Smooth muscle cell (in vitro differentiated cells): ENCODE measurements around the gene NCBP2L. TPM values are rescaled to one million over a fixed set of nuclear protein-coding genes. Genes with fewer than 3 reads are reported as not detected.

Experiments used
- DNase-seq: peaks from one replicate; lab custom pipeline; 2025; ENCODE audit not compliant: unreplicated experiment; lab: John Stamatoyannopoulos, UW
- H2AFZ ChIP-seq: fragments of 200-600 bp; sonication (generic); 2 replicates; pipeline ENCODE4 v1.6.0; 2016; ENCODE audit warnings: antibody characterized with exemption, low read depth, mild to moderate bottlenecking
- H3F3A ChIP-seq: fragments of 200-600 bp; sonication (generic); 2 replicates; pipeline ENCODE4 v1.6.0; 2017; ENCODE audit warnings: antibody characterized with exemption, low read depth
- H3K27ac ChIP-seq: fragments of 200-600 bp; sonication (generic); 2 replicates; pipeline ENCODE4 v1.5.1; 2016; ENCODE audit warnings: low read depth, mild to moderate bottlenecking
- H3K27me3 ChIP-seq: fragments of 200-600 bp; sonication (generic); 2 replicates; pipeline ENCODE4 v1.6.1; 2016; ENCODE audit warnings: low read depth, mild to moderate bottlenecking
- H3K36me3 ChIP-seq: fragments of 200-600 bp; sonication (generic); 2 replicates; pipeline ENCODE4 v1.5.1; 2016; ENCODE audit warnings: low read depth
- H3K4me1 ChIP-seq: fragments of 200-600 bp; sonication (generic); 2 replicates; pipeline ENCODE4 v1.5.1; 2016; ENCODE audit warnings: low read depth
- H3K4me2 ChIP-seq: fragments of 200-600 bp; sonication (generic); 2 replicates; pipeline ENCODE4 v1.6.0; 2016; ENCODE audit warnings: mild to moderate bottlenecking
- H3K4me3 ChIP-seq: fragments of 200-600 bp; sonication (generic); 2 replicates; pipeline ENCODE4 v1.5.1; 2016; ENCODE audit warnings: mild to moderate bottlenecking
- H3K79me2 ChIP-seq: fragments of 200-600 bp; sonication (generic); 2 replicates; pipeline ENCODE4 v1.6.0; 2016; ENCODE audit warnings: low read depth, mild to moderate bottlenecking
- H3K9ac ChIP-seq: fragments of 200-600 bp; sonication (generic); 2 replicates; pipeline ENCODE4 v1.6.0; 2016; ENCODE audit warnings: low read depth
- H3K9me3 ChIP-seq: fragments of 200-600 bp; sonication (generic); replicated peaks from 2 replicates; pipeline ENCODE4 v1.5.1; 2016; ENCODE audit warnings: low read depth
- H4K20me1 ChIP-seq: fragments of 200-600 bp; sonication (generic); 2 replicates; pipeline ENCODE4 v1.6.0; 2016; ENCODE audit warnings: low read depth
- CTCF ChIP-seq: fragments of 200-600 bp; sonication (generic); IDR thresholded peaks from 2 replicates; pipeline ENCODE4 v1.5.1; 2017; ENCODE audit warnings: borderline replicate concordance, mild to moderate bottlenecking, antibody characterized with exemption; ENCODE audit not compliant: insufficient read depth, poor library complexity, severe bottlenecking
- WGBS: methylation state at CpG from one replicate; pipeline ENCODE4 v1.1.7; 2016; ENCODE audit warnings: low lambda C conversion rate; 5-methylcytosine and 5-hydroxymethylcytosine counted together
- polyA plus RNA-seq: library from polyadenylated mRNA; unstranded; fragments of >200 nt; fragmentation: Nextera tagmentation; extraction: Ambion mirVana; gene quantifications from 2 replicates; pipeline ENCODE4 v1.2.1, GENCODE V29; 2016
- total RNA-seq: library from RNA; depleted of rRNA; stranded (reverse); fragments of >200 nt; gene quantifications from 2 replicates; pipeline ENCODE4 v1.2.3, GENCODE V29; 2014

Gene NCBP2L
- total and polyA plus RNA-seq, 2 experiments from 2014 or later, result not detected

DNA sequence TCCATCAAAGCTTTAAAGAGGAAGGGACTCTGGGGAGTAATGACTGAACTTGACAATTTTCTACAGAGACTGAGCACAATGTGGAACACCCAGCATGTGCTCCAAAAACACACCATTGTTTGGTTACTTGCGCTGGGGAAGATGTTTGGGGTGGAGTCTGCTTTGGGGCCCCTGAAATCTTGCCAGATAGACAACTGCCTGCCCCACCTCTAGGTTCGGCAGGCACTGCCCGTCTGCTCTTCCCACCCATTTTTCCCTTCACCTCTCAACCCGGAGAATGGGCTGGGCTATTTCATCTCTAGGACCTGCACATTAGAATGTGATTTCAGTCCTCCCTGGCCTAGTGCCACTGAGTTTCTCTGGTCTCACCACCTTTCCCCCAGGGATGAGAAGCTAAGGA is 43.8 kb upstream of the NCBP2L start:
- no peaks in the 10 kb centered on the region for H3K9me3 ChIP-seq
- H3K36me3 ChIP-seq, result no peaks in the 10 kb centered on the region
- no peak overlapping the region for H2AFZ ChIP-seq
- no peaks in the 10 kb centered on the region for H3F3A ChIP-seq
- H3K27me3 ChIP-seq, result no peaks in the 10 kb centered on the region
- H3K4me1 ChIP-seq, result peaks cover 12% of the 10 kb centered on the region
- no peak for TF ChIP-seq CTCF
- 91% methylated on average over 4 of the region's 4 CpGs for WGBS
- H3K4me2 ChIP-seq, result no peak overlapping the region
- no peak overlapping the region for H3K4me3 ChIP-seq
- no peak overlapping the region for H3K27ac ChIP-seq
- no peaks in the 10 kb centered on the region for H4K20me1 ChIP-seq
- no peak for DNase-seq
- no peak overlapping the region for H3K9ac ChIP-seq
- no peaks in the 10 kb centered on the region for H3K79me2 ChIP-seq

- Histone ChIP-seq H3K4me2 (no peak overlapping the region), H3K4me3 (no peak overlapping the region), H3K9ac (no peak overlapping the region), H3K4me1 (peaks cover 4% of the 10 kb centered on the region), H4K20me1 (no peaks in the 10 kb centered on the region), H3K27ac (no peak overlapping the region), H3K9me3 (no peaks in the 10 kb centered on the region), H3K79me2 (no peaks in the 10 kb centered on the region), H2AFZ (no peak overlapping the region), H3K27me3 (no peaks in the 10 kb centered on the region), H3K36me3 (no peaks in the 10 kb centered on the region), H3F3A (no peaks in the 10 kb centered on the region)
- no peak for TF ChIP-seq CTCF
- DNase-seq, result no peak
- 92% methylated on average over 3 of the region's 3 CpGs for WGBS
Observed at GRCh38 chrX:107734646-107735045, 42.9 kb upstream of the NCBP2L start.

GRCh38 chrX:107736781-107737531 is 40.6 kb upstream of the NCBP2L start:
- no peaks in the 10 kb centered on the region for H3K9me3 ChIP-seq
- no peaks in the 10 kb centered on the region for H3K36me3 ChIP-seq
- no peak overlapping the region for H3K4me2 ChIP-seq
- no peaks in the 10 kb centered on the region for H3K27me3 ChIP-seq
- no peaks in the 10 kb centered on the region for H3K79me2 ChIP-seq
- no peak for DNase-seq
- no peak overlapping the region for H3K27ac ChIP-seq
- no peak overlapping the region for H3K4me3 ChIP-seq
- TF ChIP-seq CTCF, result no peak
- WGBS, result 46% methylated on average over 8 of the region's 8 CpGs
- H3F3A ChIP-seq, result no peaks in the 10 kb centered on the region
- no peaks in the 10 kb centered on the region for H4K20me1 ChIP-seq
- H3K4me1 ChIP-seq, result no peaks in the 10 kb centered on the region
- no peak overlapping the region for H2AFZ ChIP-seq
- H3K9ac ChIP-seq, result no peak overlapping the region

- Histone ChIP-seq H3K27me3 (no peaks in the 10 kb centered on the region), H3K4me2 (no peak overlapping the region), H3K4me1 (peaks cover 6% of the 10 kb centered on the region), H3K79me2 (no peaks in the 10 kb centered on the region), H3K4me3 (no peak overlapping the region), H3K36me3 (no peaks in the 10 kb centered on the region), H3K9me3 (no peaks in the 10 kb centered on the region), H3F3A (no peaks in the 10 kb centered on the region), H4K20me1 (no peaks in the 10 kb centered on the region), H3K9ac (no peak overlapping the region), H2AFZ (no peak overlapping the region), H3K27ac (no peak overlapping the region)
- TF ChIP-seq CTCF, result no peak
- 91% methylated on average over 5 of the region's 5 CpGs for WGBS
- no peak for DNase-seq
Observed at GRCh38 chrX:107738272-107738671, 39.3 kb upstream of the NCBP2L start.
